K562 (cell line): ENCODE data around the gene TTC28. TPM values are rescaled to one million over a fixed set of nuclear protein-coding genes. Genes with fewer than 3 reads are reported as not detected.

Experiments used
- ATAC-seq: fragments of 200-7000 bp; cut with Tn5 transposase; 3 replicates; pipeline ENCODE4 v1.9.1; 2020; ENCODE audit warnings: moderate library complexity
- BruUV-seq: library from RNA; stranded (reverse); fragments of 400-500 nt; replicated peaks from 2 replicates; lab custom pipeline; 2021; lab: Mats Ljungman, UMichigan
- CTCF ChIA-PET: fragments of 300-600 bp; formaldehyde crosslinking; extraction: SDS; loops from one replicate; lab custom pipeline; 2021; ENCODE audit warnings: low intra/inter-chr PET ratio; lab: Yijun Ruan, JAX
- POLR2A ChIA-PET: fragments of 300-600, 350-650 bp; sonication (Branson Sonifier 250); formaldehyde crosslinking; extraction: SDS; loops from one replicate; lab custom pipeline; 2021; ENCODE audit warnings: antibody characterized with exemption, inconsistent platforms; lab: Yijun Ruan, JAX
- DNase-seq, 4 experiments: peaks; one replicate each; pipeline versions ENCODE4 v3.0.0 to v3.0.0-alpha.2; 2011 to 2018; ENCODE audit warnings: low spot score in 3 of 4, mixed read lengths in 3 of 4; ENCODE audit errors: extremely low read depth in 1 of 4
- FAIRE-seq: peaks from 2 replicates; lab custom pipeline; 2011; peaks lifted over from hg19 to GRCh38; lab: Jason Lieb, UNC
- H2AFZ ChIP-seq: 2 replicates; pipeline ENCODE4 v1.6.0; 2011; ENCODE audit warnings: low read depth, low read length, control low read depth, inconsistent platforms
- H3K27ac ChIP-seq: fragments of 200-600 bp; 3 replicates; pipeline ENCODE4 v1.8.0; 2011; ENCODE audit warnings: low read depth, mild to moderate bottlenecking, control low read depth, inconsistent platforms, low read length, moderate library complexity, mixed read lengths; ENCODE audit errors: extremely low read depth
- H3K27me3 ChIP-seq, 2 experiments: fragments of 300-600 bp in 1 of 2; 2 replicates in 1 of 2; 3 replicates in 1 of 2; pipeline versions ENCODE4 v1.6.0 to v1.8.0; 2011; ENCODE audit warnings: inconsistent platforms in 2 of 2, low read length in 2 of 2, mild to moderate bottlenecking in 1 of 2, mixed read lengths in 1 of 2, moderate library complexity in 1 of 2; ENCODE audit not compliant: control insufficient read depth in 2 of 2, insufficient read depth in 2 of 2
- H3K36me3 ChIP-seq: fragments of 300-600 bp; 3 replicates; pipeline ENCODE4 v1.8.0; 2011; ENCODE audit warnings: mild to moderate bottlenecking, low read length, inconsistent platforms; ENCODE audit not compliant: control insufficient read depth, insufficient read depth
- H3K4me1 ChIP-seq, 2 experiments: fragments of 200-600 bp in 1 of 2; replicated peaks in 1 of 2; 2 replicates in 1 of 2; 3 replicates in 1 of 2; pipeline versions ENCODE4 v1.5.1 to v1.8.0; 2011; ENCODE audit warnings: inconsistent platforms in 2 of 2, low read length in 2 of 2, mild to moderate bottlenecking in 1 of 2, mixed read lengths in 1 of 2, moderate library complexity in 1 of 2; ENCODE audit not compliant: control insufficient read depth in 2 of 2, insufficient read depth in 2 of 2
- H3K4me2 ChIP-seq: 2 replicates; pipeline ENCODE4 v1.6.1; 2011; ENCODE audit warnings: low read length, control low read depth, inconsistent platforms, mixed read lengths; ENCODE audit not compliant: insufficient read depth
- H3K4me3 ChIP-seq: fragments of 200-600 bp; sonication (generic), shearing (Covaris generic); 2 replicates; pipeline ENCODE4 v1.5.1; 2016; ENCODE audit warnings: control low read depth, inconsistent platforms
- H3K79me2 ChIP-seq: fragments of 200-600 bp; 3 replicates; pipeline ENCODE4 v1.8.0; 2011; ENCODE audit warnings: low read length, inconsistent platforms; ENCODE audit not compliant: control insufficient read depth, insufficient read depth
- H3K9ac ChIP-seq, 2 experiments: 2 replicates each; pipeline versions ENCODE4 v1.6.0 to v1.6.1; 2011; ENCODE audit warnings: low read depth in 2 of 2, low read length in 2 of 2, control low read depth in 1 of 2, inconsistent platforms in 1 of 2, mild to moderate bottlenecking in 1 of 2, mixed read lengths in 1 of 2; ENCODE audit not compliant: insufficient read depth in 1 of 2
- H3K9me1 ChIP-seq: one replicate; pipeline ENCODE4 v1.6.0; 2011; ENCODE audit warnings: inconsistent platforms, mild to moderate bottlenecking, low read length, moderate library complexity; ENCODE audit not compliant: control insufficient read depth, insufficient read depth
- H3K9me3 ChIP-seq: replicated peaks from 2 replicates; pipeline ENCODE4 v1.5.1; 2011; ENCODE audit warnings: low read depth, low read length, inconsistent platforms; ENCODE audit not compliant: control insufficient read depth, insufficient read depth
- H4K20me1 ChIP-seq: replicated peaks from 2 replicates; pipeline ENCODE4 v1.6.1; 2011; ENCODE audit warnings: low read length, inconsistent platforms, mixed read lengths; ENCODE audit not compliant: control insufficient read depth, insufficient read depth
- CGGBP1 ChIP-seq: fragments of 250-450 bp; sonication (Bioruptor Pico); IDR thresholded peaks from 2 replicates; pipeline ENCODE4 v1.9.0; 2021; ENCODE audit warnings: mild to moderate bottlenecking
- EGR1 ChIP-seq: fragments of 450-650 bp; conservative IDR thresholded peaks from 2 replicates; pipeline ENCODE4 v1.6.1; 2017; ENCODE audit warnings: mild to moderate bottlenecking
- GATAD2B ChIP-seq: fragments of 450-650 bp; IDR thresholded peaks from 2 replicates; pipeline ENCODE4 v1.6.1; 2017; ENCODE audit warnings: mild to moderate bottlenecking, borderline replicate concordance
- GTF2F1 ChIP-seq: IDR thresholded peaks from 2 replicates; pipeline ENCODE4 v1.6.1; 2011; ENCODE audit warnings: low read depth, low read length, improper control_type of control experiment
- KAT2B ChIP-seq: IDR thresholded peaks from one replicate; pipeline ENCODE4 v1.6.1; 2012; ENCODE audit warnings: low read depth, mild to moderate bottlenecking, control low read depth, inconsistent platforms, low read length, moderate library complexity
- KAT8 ChIP-seq: fragments of 450-650 bp; IDR thresholded peaks from 2 replicates; pipeline ENCODE4 v1.6.1; 2016; ENCODE audit warnings: low read depth, mild to moderate bottlenecking
- KLF13 ChIP-seq: fragments of 450-650 bp; IDR thresholded peaks from 2 replicates; pipeline ENCODE4 v1.6.1; 2016; ENCODE audit warnings: missing genetic modification characterization, low read depth, mild to moderate bottlenecking, missing compliant biosample characterization, moderate library complexity, borderline replicate concordance
- MITF ChIP-seq: IDR thresholded peaks from 2 replicates; pipeline ENCODE4 v1.6.1; 2014; ENCODE audit warnings: antibody characterized with exemption
- NFATC3 ChIP-seq: fragments of 450-650 bp; IDR thresholded peaks from 2 replicates; pipeline ENCODE4 v1.6.1; 2017; ENCODE audit warnings: mild to moderate bottlenecking
- NR2C2 ChIP-seq, 2 experiments: fragments of 200-800 bp in 1 of 2; sonication (Bioruptor generic) in 1 of 2; sonication (generic) in 1 of 2; formaldehyde crosslinking in 1 of 2; IDR thresholded peaks; 2 replicates each; pipeline versions ENCODE4 v1.6.1 to v1.8.0; 2016 to 2022; ENCODE audit warnings: mild to moderate bottlenecking in 1 of 2, missing compliant biosample characterization in 1 of 2, missing genetic modification characterization in 1 of 2, missing genetic modification reagents in 1 of 2
- PKNOX1 ChIP-seq: fragments of 450-650 bp; IDR thresholded peaks from 2 replicates; pipeline ENCODE4 v1.6.1; 2016
- PURB ChIP-seq: sonication (generic); formaldehyde crosslinking; IDR thresholded peaks from 2 replicates; pipeline ENCODE4 v1.9.0; 2021; ENCODE audit warnings: low read depth, mild to moderate bottlenecking, missing genetic modification reagents
- SMARCB1 ChIP-seq: IDR thresholded peaks from 2 replicates; pipeline ENCODE4 v1.6.1; 2011; ENCODE audit warnings: improper control_type of control experiment, low read depth; ENCODE audit not compliant: insufficient read length
- XRCC3 ChIP-seq: fragments of 450-650 bp; IDR thresholded peaks from 2 replicates; pipeline ENCODE4 v1.6.1; 2017; ENCODE audit warnings: mild to moderate bottlenecking, moderate library complexity
- ZNF384 ChIP-seq: IDR thresholded peaks from 2 replicates; pipeline ENCODE4 v1.6.1; 2012; ENCODE audit warnings: low read depth, low read length, improper control_type of control experiment
- ZNF444 ChIP-seq: fragments of 250-450 bp; sonication (Bioruptor Pico); IDR thresholded peaks from 2 replicates; pipeline ENCODE4 v1.4.0; 2020; ENCODE audit warnings: mild to moderate bottlenecking, moderate library complexity
- WGBS: fragments of 100-300 bp; shearing (Covaris generic); methylation state at CpG from one replicate; pipeline ENCODE4 v1.1.6; 2016; ENCODE audit warnings: low coverage, mixed read lengths; ENCODE audit not compliant: insufficient coverage; ENCODE audit errors: missing lambda C conversion rate; 5-methylcytosine and 5-hydroxymethylcytosine counted together
- in situ Hi-C: fragments of 300-500 bp; cut with MboI; formaldehyde crosslinking; loops from 4 replicates; pipeline ENCODE4 v1.15.0; 2018; ENCODE audit warnings: inconsistent platforms, mixed read lengths
- intact Hi-C: fragments of 100-400 bp; cut with micrococcal nuclease; formaldehyde crosslinking; loops from 2 replicates; pipeline ENCODE4 v1.14.2; 2022
- polyA plus RNA-seq, 8 experiments: library from polyadenylated mRNA; depleted of rRNA in 4 of 8; stranded (reverse) in 5 of 8; unstranded in 3 of 8; fragments of >200 nt; fragmentation: Nextera tagmentation in 2 of 8; fragmentation: Illumina TruSeq in 1 of 8; extraction: Ambion mirVana in 2 of 8; extraction: Trizol in 1 of 8; gene quantifications; 2 replicates each; pipeline versions ENCODE4 v1.2.1 to v1.2.3, GENCODE V29; 2011 to 2014; ENCODE audit warnings: inconsistent platforms in 1 of 8, missing spikeins in 1 of 8
- total RNA-seq, 7 experiments: library from RNA; depleted of rRNA in 6 of 7; stranded (reverse); fragments of >200 nt in 6 of 7; fragmentation: Illumina TruSeq in 2 of 7; extraction: Trizol in 2 of 7; gene quantifications; 2 replicates each; pipeline versions ENCODE4 v1.2.1 to v1.2.3, GENCODE V29; 2011 to 2021; ENCODE audit warnings: low replicate concordance in 1 of 7

TTC28 gene
- total and polyA plus RNA-seq, 9 of the 15 experiments (the other 6 are each of a cell fraction or from before 2014, with no cell fraction given): 0.22 to 10.7 (median 3.1) TPM

GRCh38 chr22:27986937-27987336 lies 692.7 kb downstream of the TTC28 start (continued):
- no peak for TF ChIP-seq PKNOX1
- TF ChIP-seq NFATC3: no peak
- TF ChIP-seq GTF2F1: no peak
- TF ChIP-seq EGR1: no peak
- TF ChIP-seq ZNF384: no peak
- TF ChIP-seq XRCC3: no peak
- TF ChIP-seq ZNF444: no peak

- no peaks in the 10 kb centered on the region for H4K20me1 ChIP-seq
- no peak overlapping the region for H3K4me3 ChIP-seq
- ChIA-PET POLR2A (no interaction called here), CTCF (interaction anchor here (0.6 kb wide), 1 partner anchor 1290 kb away, joined by 5 read pairs; no protein-coding TSS in a partner anchor)
- DNase-seq (peak in 1 of 4 experiments; percentile 17), ATAC-seq (no peak), FAIRE-seq (no peak)
- H3K4me1 ChIP-seq: peaks cover 2 to 9% of the 10 kb centered on the region in 2 experiments; a peak in 4 of 5 replicates
- 39% methylated on average over 5 of the region's 5 CpGs for WGBS
- H3K79me2 ChIP-seq: no peaks in the 10 kb centered on the region
- H3K4me2 ChIP-seq: no peak overlapping the region
- intact Hi-C loops: no loop called here
- H2AFZ ChIP-seq: no peak overlapping the region
- H3K9me1 ChIP-seq: no peaks in the 10 kb centered on the region
- in situ Hi-C loops: no loop called here
- H3K36me3 ChIP-seq: peaks cover 9% of the 10 kb centered on the region; the same call in 1 of the 3 replicates
- H3K27ac ChIP-seq: no peak overlapping the region
- no peaks in the 10 kb centered on the region for H3K27me3 ChIP-seq
- H3K9me3 ChIP-seq: no peaks in the 10 kb centered on the region
- no peak overlapping the region for H3K9ac ChIP-seq
- no peak for TF ChIP-seq PURB (CRISPR knock-in tag)
- TF ChIP-seq NR2C2 (CRISPR knock-in tag; IDR thresholded peaks at IDR 0.05): no peak
- no peak for TF ChIP-seq NR2C2 (tag; IDR thresholded peaks at IDR 0.05)
- no peak for TF ChIP-seq MITF
- no peak for TF ChIP-seq SMARCB1
- TF ChIP-seq GATAD2B: no peak
- no peak for TF ChIP-seq KLF13 (tag)
- TF ChIP-seq KAT2B: no peak
- no peak for TF ChIP-seq KAT8
- TF ChIP-seq CGGBP1 (CRISPR knock-in tag): no peak
- no TSS peak for BruUV-seq
These were observed 693.2 kb downstream of the TTC28 start for GRCh38 chr22:27986459-27986858.
